HK-2 (cell line): Measurements from ENCODE around the gene TCOF1.
A peak's percentile ranks its signal among the peaks of the same experiment; 100 is the strongest.
"Not testable (repeated sequence)": the region's sequence is repeated elsewhere in the genome, so short reads cannot be mapped to it uniquely, and the experiment has no call there.

Experiments used
- DNase-seq: peaks from one replicate; pipeline ENCODE4 v3.0.0-alpha.2; 2018; ENCODE audit not compliant: unreplicated experiment

The TCOF1 gene

DNA sequence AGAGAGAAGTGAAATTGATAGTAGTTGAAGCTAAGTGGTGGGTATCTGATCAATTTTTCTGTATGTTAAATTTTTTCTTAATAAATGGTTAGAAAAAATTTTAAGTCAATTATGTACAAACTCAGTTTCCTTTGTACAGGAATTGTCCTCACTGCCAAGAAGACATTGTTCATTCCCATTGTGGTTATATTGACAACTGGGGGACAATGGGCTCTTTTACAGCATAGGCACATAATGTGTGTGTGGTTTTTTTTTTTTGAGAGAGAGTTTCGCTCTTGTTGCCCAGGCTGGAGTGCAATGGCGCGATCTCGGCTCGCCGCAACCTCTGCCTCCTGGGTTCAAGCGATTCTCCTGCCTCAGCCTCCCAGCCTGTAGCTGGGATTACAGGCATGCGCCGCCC, 68.7 kb downstream of the TCOF1 start:
- DNase-seq = not testable (repeated sequence)

DNA sequence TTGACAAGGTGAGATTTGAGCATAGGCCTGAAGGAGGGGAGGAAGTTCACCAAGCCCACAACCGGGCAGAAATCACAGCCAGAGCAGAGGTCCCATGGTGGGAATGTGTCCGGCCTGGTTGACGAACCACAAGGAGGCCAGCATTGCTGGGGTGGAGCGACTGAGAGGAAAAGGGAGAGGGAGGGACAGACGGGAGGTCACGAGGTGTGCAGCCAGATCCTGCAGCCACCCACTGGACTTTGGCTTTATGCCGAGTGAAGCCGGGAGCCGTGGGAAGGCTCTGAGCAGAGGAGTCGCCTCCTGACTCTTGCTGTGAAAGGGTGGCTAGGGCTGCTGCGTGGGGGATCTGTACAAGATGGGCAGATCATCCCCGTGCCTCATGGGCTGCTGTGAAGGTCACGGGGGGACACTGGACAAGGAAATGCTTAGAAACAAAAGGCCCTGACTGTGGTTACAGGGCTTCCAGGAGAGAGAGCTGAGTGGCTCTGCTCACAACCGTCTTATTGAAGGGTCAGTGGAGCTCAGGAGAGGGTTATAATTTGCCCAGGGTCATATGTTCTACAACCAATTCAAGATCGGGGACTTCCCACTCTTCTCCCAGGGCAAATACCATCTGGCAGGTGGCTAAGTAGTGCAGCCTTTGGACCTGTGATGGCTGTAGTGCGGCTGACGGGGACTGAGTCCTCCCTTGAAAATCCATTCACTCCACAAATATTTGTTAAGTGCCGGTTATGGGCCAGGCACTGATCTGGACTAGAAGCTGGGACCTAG, 70.8 kb downstream of the TCOF1 start:
- peak; percentile 66 for DNase-seq

DNA sequence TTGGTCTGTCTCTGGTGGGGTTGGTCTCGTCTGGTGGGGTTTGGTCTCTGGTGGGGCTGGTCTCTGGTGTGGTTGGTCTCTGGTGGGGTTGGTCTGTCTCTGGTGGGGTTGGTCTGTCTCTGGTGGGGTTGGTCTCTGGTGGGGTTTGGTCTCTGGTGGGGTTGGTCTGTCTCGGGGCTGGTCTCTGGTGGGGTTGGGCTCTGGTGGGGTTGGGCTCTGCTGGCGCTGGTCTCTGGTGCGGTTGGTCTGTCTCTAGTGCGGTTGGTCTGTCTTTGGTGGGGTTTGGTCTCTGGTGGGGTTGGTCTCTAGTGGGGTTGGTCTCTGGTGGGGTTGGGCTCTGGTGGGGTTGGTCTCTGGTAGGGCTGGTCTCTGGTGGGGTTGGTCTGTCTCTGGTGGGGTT, 71.5 kb downstream of the TCOF1 start:
- no peak for DNase-seq

DNA sequence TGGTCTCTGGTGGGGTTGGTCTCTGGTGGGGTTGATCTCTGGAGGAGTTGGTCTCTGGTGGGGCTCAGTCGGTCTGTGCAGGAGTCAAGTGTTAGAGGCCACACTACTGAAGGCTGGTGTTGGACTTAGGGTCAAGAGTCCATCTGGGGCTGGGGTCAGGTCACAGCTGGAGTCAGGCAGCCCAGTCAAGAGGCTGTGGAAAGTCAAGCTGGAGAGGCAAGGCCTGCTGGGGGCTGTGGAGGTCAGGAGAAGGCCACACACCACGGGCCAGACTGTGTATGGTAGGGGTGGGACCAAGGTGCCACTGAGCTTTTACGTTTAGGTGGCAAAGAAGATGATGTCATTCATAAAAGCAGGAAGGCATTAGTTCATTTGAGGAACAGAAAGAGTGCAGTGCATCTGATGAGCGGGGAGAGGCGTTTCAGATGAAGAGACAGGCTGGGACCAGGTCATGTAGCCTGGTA, 71.9 kb downstream of the TCOF1 start:
- no peak for DNase-seq

DNA sequence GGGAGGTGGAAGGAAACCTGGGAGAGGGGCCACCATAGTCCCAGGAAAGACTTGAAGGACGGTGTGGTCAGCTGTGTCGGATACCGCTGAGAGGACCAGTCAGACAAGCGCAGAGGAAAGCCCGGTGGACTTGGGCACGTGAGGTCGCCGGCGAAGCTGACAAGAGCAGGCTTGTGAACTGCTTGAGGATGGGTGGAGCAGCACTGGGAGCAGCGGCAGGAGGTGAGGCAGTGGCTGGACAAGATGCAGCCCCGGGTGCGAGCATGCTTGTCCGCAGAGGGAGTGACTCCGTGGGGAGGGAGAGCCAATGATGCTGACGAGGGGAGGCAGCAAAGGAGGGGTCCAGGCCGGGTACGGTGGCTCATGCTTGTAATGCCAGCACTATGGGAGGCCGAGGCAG, 73.6 kb downstream of the TCOF1 start:
- no peak for DNase-seq

- DNase-seq = no peak
Observed at GRCh38 chr5:150431574-150431973, 74.1 kb downstream of the TCOF1 start.

DNA sequence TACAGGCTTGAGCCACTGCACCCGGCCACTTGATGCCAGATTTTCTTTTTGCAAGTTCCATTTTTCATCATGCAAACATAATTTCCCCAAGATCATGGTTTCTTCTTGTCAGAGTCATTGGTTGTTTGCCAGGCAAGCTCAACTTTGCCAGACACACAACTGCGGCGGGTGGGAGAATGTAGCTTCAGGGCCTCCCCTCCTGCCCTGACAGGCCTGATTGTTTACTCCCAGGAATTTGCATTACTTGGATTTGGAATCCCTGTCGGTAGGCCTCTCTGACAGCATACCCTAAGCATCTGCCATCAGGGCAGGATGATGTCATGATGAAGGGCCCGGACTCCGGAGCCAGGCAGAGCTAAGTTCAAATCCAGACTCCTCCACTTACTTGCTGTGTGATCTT, 77.0 kb downstream of the TCOF1 start:
- DNase-seq = no peak

DNA sequence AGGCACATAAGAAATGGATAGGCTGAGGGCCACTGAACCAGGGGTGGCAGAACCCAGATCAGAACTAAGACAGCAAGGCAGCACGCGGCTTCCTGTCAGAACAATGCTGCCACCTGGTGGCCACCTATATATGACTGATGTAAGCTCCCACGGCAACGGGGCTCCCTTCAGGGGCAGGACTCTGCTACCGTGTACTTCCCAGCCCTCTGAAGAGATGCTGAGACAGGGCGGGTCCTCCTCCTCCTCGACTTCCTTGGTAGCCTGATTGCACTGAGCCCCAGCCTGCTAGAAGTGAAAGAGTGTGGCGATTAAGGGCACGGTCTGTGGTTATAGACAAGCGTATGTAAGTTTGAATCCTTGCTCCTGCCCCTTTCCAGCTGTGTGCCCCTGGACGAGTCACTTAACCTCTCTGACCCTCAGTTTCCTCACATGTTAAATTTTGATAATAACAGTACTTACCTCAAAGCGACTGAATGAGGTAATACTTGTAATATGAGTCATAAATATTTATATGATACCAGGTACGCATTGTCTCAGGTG, 78.7 kb downstream of the TCOF1 start:
- peak; percentile 75 for DNase-seq

- DNase-seq = no peak
Observed at GRCh38 chr5:150438873-150439546, 81.5 kb downstream of the TCOF1 start.

GRCh38 chr5:150440948-150441812, 83.7 kb downstream of the TCOF1 start:
- DNase-seq = no peak

DNA sequence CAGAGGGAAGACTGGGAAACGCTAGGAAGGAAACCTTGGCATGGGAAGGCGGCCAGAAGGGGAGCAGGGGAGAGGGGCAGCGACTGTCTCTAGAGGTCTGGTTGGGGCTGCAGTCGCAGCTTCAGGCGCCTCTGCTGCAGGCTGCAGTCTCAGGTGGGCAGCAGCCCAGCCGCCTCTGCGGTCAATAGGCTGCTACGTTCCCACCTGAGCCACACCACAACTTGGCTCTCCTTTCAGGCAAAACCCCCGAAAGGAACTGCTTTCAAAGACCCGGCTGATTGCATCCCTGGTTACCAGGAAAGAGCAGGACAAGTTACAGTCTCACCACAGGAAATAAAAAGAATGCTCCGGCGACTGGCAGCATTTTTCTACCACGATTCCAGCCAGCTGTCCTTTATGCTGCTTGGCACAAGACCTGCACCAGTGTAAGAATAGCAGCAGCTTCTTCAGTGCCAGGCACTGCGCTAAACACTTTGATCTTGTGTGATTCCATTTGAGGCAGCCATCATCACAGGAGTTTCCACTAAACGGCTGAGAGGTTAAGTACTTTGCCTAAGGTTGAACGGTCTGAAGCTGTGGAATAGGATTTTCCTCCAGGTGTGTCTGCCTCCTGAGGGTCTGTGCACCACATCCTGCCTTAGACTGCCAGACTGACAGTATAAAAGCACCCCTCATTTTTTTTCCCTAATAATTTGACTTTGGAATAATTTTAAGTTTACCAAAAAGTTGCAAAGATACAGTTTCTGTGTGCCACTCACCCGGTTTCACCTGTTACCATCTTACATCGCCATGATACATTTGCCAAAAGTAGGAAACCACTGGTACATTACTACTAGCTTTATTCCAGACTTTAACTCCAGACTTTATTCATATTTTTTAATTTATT, 84.6 kb downstream of the TCOF1 start:
- no peak for DNase-seq

- DNase-seq = no peak
Observed at GRCh38 chr5:150442699-150443080, 85.2 kb downstream of the TCOF1 start.

GRCh38 chr5:150443242-150444075, 86.0 kb downstream of the TCOF1 start:
- DNase-seq = no peak

GRCh38 chr5:150444770-150445169, 87.3 kb downstream of the TCOF1 start:
- no peak for DNase-seq

GRCh38 chr5:150446088-150446487, 88.6 kb downstream of the TCOF1 start:
- no peak for DNase-seq

GRCh38 chr5:150446583-150446982, 89.1 kb downstream of the TCOF1 start:
- no peak for DNase-seq

DNA sequence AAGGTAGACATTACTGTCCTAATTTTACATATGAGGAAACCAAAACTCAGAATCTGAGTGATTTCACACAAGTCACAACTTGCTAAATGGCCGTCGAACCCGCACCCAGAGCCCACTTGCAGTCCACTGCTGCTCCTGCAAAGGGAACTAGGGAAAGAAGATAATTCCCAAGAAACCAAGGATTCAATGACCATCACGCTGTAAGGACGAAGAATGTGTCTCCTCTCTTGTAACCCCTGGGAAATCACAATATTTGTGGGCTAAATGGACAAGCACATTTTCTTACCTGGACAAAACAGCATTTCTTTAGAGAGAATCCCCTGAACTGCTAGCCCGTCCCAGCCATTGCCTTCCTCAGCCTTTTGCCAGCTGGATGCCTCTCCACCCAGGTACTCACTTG, 89.7 kb downstream of the TCOF1 start:
- no peak for DNase-seq

DNA sequence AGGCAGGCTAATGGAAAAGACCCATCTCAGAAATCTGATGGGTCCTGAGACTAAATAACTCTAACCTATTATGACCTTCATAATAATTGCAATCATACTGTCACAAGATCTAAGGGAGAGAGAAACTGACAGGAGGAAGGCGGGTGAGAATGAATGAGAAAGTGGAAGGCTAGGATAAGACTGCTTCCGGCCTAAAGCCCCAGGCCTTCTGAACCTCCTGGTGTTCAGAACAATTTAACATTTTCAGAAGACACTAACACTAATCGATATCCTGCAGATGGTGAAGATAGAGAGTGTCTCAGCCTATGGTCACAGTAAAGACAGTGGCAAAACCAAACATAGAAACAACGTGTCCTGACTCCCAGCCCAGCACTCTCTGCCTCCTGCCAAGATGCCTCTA, 90.8 kb downstream of the TCOF1 start:
- no peak for DNase-seq

- no peak for DNase-seq
Observed at GRCh38 chr5:150448952-150449516, 91.5 kb downstream of the TCOF1 start.
